HG03342 (cell line): ENCODE measurements around the gene SETD1B.
"Not testable (repeated sequence)": the region's sequence is repeated elsewhere in the genome, so short reads cannot be mapped to it uniquely, and the experiment has no call there.

Experiments used
- ATAC-seq: cut with Tn5 transposase; IDR thresholded peaks from one replicate; pipeline ENCODE4 v1.9.1; 2021; ENCODE audit warnings: mild to moderate bottlenecking, moderate library complexity; ENCODE audit not compliant: unreplicated experiment

SETD1B gene

DNA sequence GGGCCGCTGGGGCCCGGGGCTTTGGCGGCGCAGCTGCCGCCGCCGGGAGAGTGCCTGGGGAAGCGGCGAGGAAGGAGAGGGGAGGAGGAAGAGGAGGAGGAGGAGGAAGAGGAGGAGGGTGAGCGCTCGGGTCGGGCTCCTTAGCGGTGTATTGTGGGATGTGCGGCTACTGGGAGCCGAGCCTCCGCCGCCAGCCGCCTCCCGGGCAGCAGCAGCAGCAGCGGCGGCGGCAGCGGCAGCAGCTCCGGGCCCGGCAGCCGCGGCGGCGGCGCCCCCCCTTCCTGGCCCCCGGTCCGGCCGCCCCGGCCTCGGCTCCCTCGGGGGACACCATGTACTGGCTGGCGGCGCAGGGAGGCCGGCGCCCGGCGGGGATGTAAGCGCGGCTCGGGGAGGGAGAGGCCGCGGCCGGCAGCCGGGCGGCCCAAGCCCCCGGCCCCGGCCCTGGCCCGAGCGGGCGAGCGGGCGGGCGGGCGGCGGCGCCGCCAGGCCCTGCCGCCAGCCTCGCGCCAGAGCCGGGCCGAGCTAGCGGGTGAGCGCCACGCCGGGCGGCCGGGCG is at the start of gene SETD1B:
Gene SETD1B, plus strand, starts transcription at position 149 of the 556 bp plus-strand sequence. CDS start 729 bp downstream, outside the sequence.
- ATAC-seq: no peak

DNA sequence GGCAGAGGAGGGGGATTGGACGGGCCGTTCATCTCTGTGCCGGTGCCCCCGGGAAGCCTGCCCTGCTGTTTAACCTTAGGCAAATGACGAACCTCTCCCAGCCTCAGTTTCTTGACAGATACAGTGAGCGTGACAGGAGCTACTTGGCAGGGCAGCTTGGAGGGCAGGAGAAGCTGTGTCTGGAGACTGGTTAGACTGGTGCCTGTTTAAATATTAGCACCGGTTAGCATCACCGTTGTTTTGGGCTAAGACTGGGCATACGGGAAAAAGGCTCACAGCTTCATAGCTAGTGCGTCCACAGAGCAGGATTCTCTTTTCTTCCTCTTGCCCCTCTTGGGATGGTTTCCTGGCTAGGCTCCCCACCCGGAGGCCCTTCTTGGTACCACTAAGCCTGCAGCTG is 49.0 kb upstream of the SETD1B start:
- ATAC-seq: no peak

DNA sequence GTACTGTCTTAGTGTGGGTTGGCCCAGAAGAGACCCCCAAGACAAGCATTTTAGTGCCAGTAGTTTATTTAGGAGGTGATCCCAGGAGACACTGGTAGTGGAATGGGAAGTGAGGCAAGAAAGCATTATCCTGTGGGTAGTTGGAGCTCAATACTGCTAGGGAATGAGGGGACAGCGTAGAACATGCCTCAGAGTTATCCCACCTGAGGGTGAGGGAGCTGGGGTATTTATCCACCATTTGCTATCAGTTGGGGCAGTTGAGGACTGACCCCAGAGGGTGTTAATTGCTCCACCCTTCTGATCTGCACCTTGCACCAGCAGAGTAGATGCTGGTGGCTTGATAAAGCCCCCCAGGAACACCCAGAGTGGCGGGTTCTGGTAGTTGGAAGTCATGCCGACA is 48.2 kb upstream of the SETD1B start:
- ATAC-seq: no peak

- not testable (repeated sequence) for ATAC-seq
Observed at GRCh38 chr12:121758536-121758935, 45.3 kb upstream of the SETD1B start.

DNA sequence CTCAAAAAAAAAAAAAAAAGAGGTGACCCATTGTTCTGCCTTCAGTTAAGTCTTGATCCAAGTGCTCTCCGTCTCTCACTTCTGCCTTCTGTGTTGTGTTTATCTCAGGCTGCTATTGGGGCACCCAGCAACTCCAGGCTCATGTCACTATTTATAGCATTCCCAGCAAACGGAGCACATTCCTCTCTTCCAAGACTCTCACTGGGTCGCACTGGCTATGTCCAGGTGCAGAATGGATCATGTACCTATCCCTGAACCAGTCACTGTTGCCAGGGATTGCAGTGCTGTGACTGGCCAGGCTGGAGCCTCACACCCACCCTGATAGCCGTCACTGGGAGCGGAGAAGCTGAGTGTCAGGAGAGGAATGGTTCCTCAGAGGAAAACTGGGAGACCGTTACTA is 41.5 kb upstream of the SETD1B start:
- no peak for ATAC-seq

DNA sequence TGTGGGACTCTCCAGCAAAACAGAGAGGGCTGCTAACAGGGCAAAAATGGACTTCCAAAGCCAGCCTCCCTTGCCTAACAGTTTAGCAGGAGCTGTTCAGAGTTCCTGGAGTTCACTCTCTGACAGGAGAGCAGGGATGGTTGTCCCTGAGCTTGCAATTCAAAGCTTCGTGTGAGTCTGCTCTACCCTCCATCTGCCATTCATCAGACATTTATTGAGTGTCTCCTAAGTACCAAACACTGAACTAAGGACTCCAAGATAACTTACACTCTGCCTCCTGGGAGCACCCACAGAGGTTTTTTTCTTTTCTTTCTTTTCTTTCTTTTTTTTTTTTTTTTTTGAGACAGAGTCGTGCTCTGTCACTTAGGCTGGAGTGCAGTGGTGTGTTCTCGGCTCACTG is 39.0 kb upstream of the SETD1B start:
- ATAC-seq: no peak

DNA sequence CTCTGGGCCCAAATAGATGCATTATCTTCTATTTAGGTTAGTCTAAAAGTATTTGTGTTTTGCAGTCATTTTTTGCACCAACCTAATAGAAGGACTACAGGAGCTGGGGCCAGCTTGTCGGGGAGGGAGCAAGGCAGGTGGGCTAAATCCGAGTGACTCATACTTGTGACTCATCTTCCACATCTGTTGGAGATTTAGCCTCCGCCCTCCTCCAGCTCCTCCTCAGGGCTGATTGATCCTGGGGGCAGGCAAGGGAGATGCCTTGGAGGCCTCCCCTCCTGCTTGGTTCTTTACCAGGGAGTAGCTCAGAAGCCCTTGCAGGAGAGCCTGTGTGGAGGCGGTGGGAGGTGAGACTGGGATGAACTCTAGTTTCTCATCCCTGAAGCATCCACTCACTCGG is 38.2 kb upstream of the SETD1B start:
- no peak for ATAC-seq

DNA sequence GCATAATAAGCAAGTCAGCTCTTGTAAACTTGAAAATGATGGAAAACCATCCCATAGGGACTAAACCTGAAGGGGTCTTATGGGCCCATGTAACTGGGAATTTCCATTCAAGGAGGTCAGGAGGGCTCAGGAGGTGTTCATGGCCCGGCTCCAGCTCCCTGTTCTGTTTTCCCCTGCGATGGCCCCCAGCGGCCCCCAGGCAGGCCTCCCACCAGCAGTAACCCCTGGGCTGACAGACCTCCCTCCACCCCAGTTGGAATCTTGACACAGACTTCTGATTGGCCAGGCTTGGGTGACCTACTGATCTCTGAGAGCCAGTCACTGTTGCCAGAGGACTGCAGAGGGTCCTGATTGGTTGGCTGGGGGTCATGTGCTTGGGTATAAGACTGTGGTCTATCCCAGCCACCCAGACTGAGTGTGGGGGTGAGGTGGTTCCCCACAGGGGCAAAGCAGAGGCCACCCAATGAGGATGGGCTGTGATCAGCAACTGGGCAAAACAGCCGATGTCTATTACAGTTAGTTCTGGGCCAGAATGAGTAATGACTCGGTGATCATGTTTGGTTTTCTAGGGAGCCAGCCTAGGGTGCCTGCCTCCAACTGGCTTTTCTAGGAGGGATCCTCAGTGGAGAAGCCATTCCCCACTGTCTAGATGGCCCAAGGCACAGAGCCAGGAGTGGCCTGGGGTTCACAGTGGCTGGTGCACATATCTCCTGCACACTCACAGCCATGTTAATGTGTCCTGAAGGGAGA is 37.3 kb upstream of the SETD1B start:
- no peak for ATAC-seq

- ATAC-seq: no peak
Observed at GRCh38 chr12:121767525-121768016, 36.2 kb upstream of the SETD1B start.

- ATAC-seq: no peak
Observed at GRCh38 chr12:121769297-121769830, 34.4 kb upstream of the SETD1B start.

GRCh38 chr12:121769831-121770301 is 33.9 kb upstream of the SETD1B start:
- ATAC-seq: no peak

- no peak for ATAC-seq
Observed at GRCh38 chr12:121770388-121770787, 33.4 kb upstream of the SETD1B start.

- ATAC-seq: no peak
Observed at GRCh38 chr12:121770813-121771625, 32.8 kb upstream of the SETD1B start.

DNA sequence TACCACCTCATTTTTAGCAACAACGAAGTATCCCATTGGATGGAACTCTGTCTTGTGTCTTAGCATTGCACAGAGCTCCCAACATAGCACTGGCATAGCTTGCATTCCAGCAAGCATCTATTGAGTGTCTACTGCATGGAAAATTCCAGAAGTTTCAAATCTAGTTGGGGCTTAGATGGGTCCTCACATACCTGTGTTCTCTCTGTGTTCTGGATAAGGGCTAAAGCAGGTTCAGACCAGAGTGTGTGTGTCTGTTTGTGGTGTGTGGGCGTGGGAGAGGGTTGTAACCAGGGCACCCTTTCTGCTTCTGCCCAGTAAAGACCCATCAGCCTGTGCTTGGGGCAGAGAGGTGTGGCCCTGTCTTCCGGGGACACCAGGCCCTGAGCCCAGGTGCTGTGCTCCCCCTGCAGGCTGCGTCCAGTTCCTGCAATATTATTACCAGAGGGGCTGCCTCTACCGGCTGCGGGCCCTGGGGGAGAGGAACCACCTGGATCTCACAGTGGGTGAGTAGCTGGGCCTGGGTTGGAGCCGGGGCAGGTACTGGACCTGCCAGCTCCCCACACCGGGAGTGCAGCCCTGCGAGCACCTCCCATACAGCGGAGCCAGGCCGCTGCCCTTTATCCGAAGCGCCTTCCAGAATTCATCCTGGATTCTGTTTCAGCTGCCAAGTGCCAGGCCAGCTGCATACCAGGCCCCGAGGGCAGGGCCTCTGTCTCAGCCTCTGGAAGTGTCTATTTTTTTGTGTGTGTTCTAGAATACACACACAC is 30.6 kb upstream of the SETD1B start:
- peak; percentile 80 for ATAC-seq

GRCh38 chr12:121774968-121775474 is 28.8 kb upstream of the SETD1B start:
- ATAC-seq: no peak

DNA sequence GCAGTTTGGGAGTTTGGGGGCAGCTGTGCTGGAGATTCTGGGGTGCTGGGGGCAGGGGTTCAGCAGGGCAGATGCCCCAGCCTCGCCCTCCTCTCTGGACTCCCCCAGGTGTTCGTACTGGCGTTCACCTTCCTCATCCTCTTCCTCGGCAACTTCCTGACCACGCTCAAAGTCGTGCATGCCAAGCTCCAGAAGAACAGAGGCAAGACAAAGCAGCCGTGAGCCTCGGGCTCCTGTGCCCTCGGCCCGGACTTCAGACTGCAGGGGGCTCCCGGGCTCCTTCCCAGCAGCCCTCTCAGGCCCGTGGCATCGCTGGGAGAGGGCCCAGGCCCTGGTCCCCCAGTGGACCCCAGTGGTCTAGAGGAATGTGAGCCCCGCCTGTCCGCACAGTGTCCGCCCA is 28.3 kb upstream of the SETD1B start:
- ATAC-seq: no peak

- no peak for ATAC-seq
Observed at GRCh38 chr12:121776190-121777098, 27.4 kb upstream of the SETD1B start.

DNA sequence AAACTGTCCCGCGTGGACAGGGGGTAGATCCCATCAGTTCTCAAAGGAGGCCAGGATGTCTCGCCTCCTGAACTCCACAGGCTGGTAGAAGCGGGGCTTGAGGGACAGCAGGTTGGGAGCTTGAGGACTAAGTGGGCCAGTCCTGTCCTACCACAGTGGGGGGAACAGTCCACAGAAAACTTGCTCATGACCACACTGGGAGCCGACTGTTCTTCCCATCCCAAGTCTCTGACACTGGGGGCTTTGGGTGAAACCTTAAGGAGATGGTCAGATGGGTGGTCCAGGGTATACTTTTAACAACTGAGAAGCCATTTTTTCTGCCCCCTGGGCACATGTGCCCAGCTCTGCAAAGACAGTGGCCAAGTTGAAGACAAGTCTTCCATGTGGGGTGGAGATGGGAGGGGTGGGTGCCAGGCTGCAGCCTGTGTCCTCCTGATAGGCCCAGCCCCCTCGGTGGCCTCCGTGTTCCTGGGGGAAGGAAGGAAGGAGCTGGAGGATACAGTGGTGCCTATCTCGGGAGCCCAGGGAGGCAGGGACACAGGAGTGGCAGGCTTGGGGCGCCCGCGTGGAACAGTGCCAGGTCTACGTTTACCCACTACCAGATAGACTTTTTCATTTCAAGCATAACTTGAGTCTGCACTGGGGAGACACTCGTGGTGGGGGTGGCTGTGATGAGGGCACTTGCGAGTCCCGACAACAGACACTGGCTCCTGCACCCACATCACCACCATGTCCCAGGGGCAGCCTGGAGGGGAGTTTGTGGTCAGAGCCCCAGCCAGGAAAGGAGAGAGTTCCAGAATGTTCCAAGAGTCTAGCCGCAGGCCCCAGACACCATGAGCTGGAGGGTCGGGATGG is 25.0 kb upstream of the SETD1B start:
- no peak for ATAC-seq
